ENCODE measurements around the gene STX8. TPM values are rescaled to one million over a fixed set of nuclear protein-coding genes. Genes with fewer than 3 reads are reported as not detected.

STX8 gene
- total and polyA plus RNA-seq, 12 donors = 53.3 to 80.1 (median 63.9) TPM

DNA sequence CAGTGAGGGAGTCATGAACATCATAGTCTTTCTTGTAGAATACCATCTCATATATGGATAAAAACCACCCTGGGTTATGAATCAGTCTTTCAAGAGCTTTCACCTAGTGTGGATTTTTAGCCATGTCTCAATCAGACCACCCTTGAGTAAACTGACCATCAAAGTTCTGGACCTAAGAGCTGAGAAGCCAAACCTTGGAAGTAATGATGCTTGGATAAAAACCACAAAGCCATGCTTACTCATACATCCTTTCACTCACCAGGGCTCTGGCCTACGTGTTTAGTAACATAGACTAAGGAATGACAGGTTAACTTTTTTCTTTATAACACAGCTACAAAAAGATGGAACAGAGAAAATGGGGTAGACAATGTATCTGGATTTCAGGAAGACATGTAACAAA is 167.2 kb downstream of the STX8 start:
- no peak for TF ChIP-seq CTCF (IDR thresholded peaks at IDR 0.05)
- no peaks in the 10 kb centered on the region for H3K27me3 ChIP-seq
- ATAC-seq = no peak
- no peak overlapping the region for H3K27ac ChIP-seq
- H3K4me1 ChIP-seq = peaks cover 0 to 15% (median 3%) of the 10 kb centered on the region in 9 donors
- 92 to 94% methylated on average over 1 of the region's 1 CpG for whole genome bisulfite sequencing, 2 donors
- no peaks in the 10 kb centered on the region for H3K36me3 ChIP-seq
- intact Hi-C loops (cut with DNase I) = no loop called here
- no peak for DNase-seq
- H3K9me3 ChIP-seq = no peaks in the 10 kb centered on the region
- no peak overlapping the region for H3K4me3 ChIP-seq

GRCh38 chr17:9406046-9406606 is 169.5 kb downstream of the STX8 start:
- WGBS, 2 donors = 98% methylated on average over 2 of the region's 2 CpGs
- Histone ChIP-seq H3K27ac (no peak overlapping the region), H3K36me3 (no peaks in the 10 kb centered on the region), H3K4me1 (peaks cover 0 to 19% (median 3%) of the 10 kb centered on the region in 9 donors), H3K4me3 (no peak overlapping the region), H3K27me3 (no peaks in the 10 kb centered on the region), H3K9me3 (no peaks in the 10 kb centered on the region)
- TF ChIP-seq CTCF (IDR thresholded peaks at IDR 0.05) = no peak
- intact Hi-C loops (cut with DNase I) = no loop called here
- DNase-seq (no peak), ATAC-seq (no peak)

- H3K4me3 ChIP-seq = no peak overlapping the region
- no peak overlapping the region for H3K27ac ChIP-seq
- no peak for ATAC-seq
These were observed 172.4 kb downstream of the STX8 start for GRCh38 chr17:9403257-9403656.

DNA sequence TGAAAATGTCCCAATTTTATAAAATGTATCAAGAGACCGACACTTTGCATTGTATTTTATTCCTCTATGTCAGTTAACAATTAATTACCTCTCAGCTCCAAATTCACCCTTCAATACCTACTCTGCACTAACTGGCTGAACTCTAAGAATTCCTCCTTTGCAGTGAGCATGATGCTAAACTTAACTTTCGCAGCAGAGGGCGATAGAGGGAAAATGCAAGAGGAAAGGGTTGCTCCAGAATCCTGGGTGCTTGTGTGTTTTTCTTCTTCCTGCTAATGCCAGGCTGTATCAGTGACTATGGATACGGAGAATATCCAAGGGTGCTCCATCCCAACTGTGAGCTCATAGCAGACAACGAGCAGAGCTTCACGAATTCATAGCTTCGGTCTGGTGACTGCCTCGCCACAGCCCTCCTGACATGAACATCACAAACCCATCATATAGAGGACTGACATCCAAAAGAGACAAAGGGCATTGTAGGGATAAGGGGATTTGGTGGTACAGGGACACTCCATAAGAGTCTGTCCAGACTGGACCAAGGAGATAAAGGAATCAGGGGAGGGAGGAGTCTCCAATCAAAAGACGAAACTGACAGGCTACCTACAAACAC is 172.9 kb downstream of the STX8 start:
- WGBS, 2 donors = 94 to 95% methylated on average over 9 of the region's 9 CpGs
- intact Hi-C loops (cut with DNase I) = no loop called here

More at GRCh38 chr17:9403257-9403656, 172.4 kb downstream of the STX8 start:
- DNase-seq = no peak
- Histone ChIP-seq H3K9me3 (no peaks in the 10 kb centered on the region), H3K27me3 (no peaks in the 10 kb centered on the region), H3K36me3 (no peaks in the 10 kb centered on the region), H3K4me1 (peaks cover 0 to 10% (median 0%) of the 10 kb centered on the region in 9 donors)
- WGBS, 2 donors = 87 to 95% methylated on average over 4 of the region's 4 CpGs
- intact Hi-C loops (cut with DNase I) = no loop called here
- no peak for TF ChIP-seq CTCF (IDR thresholded peaks at IDR 0.05)

More for the DNA sequence above, 172.9 kb downstream of the STX8 start:
- Histone ChIP-seq H3K27ac (no peak overlapping the region), H3K4me3 (no peak overlapping the region), H3K9me3 (no peaks in the 10 kb centered on the region), H3K27me3 (no peaks in the 10 kb centered on the region), H3K4me1 (peaks cover 0 to 10% (median 0%) of the 10 kb centered on the region in 9 donors), H3K36me3 (no peaks in the 10 kb centered on the region)
- ATAC-seq (no peak), DNase-seq (no peak)
- peak in 7 of 9 donors; percentile 13 to 53 (median 24) for TF ChIP-seq CTCF (IDR thresholded peaks at IDR 0.05)
